Hepatocyte (in vitro differentiated cells): ENCODE results near the gene DIMT1.

ENCODE experiments used
- EZH2 ChIP-seq: fragments of 200-600 bp; sonication (generic); IDR thresholded peaks from 2 replicates; pipeline ENCODE4 v1.6.1; 2016; ENCODE audit warnings: antibody characterized with exemption, mild to moderate bottlenecking, borderline replicate concordance
- EZH2phosphoT487 ChIP-seq: fragments of 200-600 bp; sonication (generic); IDR thresholded peaks from one replicate; pipeline ENCODE4 v1.6.1; 2018; ENCODE audit warnings: antibody characterized with exemption, mild to moderate bottlenecking, low read depth, moderate library complexity; ENCODE audit not compliant: unreplicated experiment, severe bottlenecking

- TF ChIP-seq EZH2 (no peak), EZH2phosphoT487 (no peak)
Observed at GRCh38 chr5:62413711-62414110, 10.0 kb upstream of the DIMT1 start.
